ENCODE measurements around the gene OXA1L. TPM values are rescaled to one million over a fixed set of nuclear protein-coding genes. Genes with fewer than 3 reads are reported as not detected.

OXA1L gene
- total RNA-seq, 1 experiment from 2014 or later, result 146 TPM

DNA sequence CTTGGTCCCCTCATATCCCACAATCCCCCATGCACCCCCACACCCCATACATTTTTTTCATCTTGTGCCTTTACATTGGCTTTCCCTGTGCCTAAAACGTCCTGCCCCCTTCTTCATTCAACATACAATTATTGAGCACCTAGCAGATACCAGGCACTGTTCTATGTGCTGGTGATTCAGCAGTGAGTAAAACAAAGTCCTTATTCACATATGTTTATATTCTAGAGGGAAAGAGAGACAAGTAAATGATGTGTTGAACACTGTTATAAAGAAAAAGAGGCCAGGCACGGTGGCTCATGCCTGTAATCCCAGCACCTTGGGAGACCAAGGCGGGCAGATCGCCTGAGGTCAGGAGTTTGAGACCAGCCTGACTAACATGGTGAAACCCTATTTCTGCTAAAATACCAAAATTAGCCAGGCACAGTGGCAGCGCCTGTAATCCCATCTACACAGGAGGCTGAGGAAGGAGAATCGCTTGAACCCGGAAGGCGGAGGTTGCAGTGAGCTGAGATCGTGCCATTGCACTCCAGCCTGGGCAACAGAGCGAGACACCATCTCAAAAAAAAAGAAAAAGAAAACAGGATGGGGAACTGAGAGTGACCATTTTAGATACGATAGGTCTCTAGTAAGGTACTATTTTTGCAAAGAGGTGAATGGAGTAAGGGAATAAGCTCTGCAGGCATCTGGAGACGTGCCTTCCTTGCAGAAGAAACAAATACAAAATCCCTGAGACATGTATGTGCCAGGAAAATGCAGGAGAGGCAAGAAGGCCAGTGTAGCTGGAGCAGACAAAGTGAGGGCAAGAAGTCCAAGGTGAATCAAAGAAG is 36.6 kb downstream of the OXA1L start (continued):
- TF ChIP-seq, protein P1, sequence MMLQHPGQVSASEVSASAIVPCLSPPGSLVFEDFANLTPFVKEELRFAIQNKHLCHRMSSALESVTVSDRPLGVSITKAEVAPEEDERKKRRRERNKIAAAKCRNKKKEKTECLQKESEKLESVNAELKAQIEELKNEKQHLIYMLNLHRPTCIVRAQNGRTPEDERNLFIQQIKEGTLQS (IDR thresholded peaks at IDR 0.05), result no peak
- TF ChIP-seq ELF1 (IDR thresholded peaks at IDR 0.05; ENCODE audit: borderline replicate concordance, low read depth), result no peak
- no peak for TF ChIP-seq YY1 (IDR thresholded peaks at IDR 0.05; ENCODE audit: extremely low read depth, insufficient replicate concordance, low read depth, low read length)
- TF ChIP-seq, protein P2, sequence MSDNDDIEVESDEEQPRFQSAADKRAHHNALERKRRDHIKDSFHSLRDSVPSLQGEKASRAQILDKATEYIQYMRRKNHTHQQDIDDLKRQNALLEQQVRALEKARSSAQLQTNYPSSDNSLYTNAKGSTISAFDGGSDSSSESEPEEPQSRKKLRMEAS (IDR thresholded peaks at IDR 0.05), result no peak
- no peak for TF ChIP-seq EZH2phosphoT487 (IDR thresholded peaks at IDR 0.05; ENCODE audit: borderline replicate concordance)
- no peak for TF ChIP-seq JUND (IDR thresholded peaks at IDR 0.05)
- TF ChIP-seq EGR1 (IDR thresholded peaks at IDR 0.05; ENCODE audit: low read depth), result no peak

DNA sequence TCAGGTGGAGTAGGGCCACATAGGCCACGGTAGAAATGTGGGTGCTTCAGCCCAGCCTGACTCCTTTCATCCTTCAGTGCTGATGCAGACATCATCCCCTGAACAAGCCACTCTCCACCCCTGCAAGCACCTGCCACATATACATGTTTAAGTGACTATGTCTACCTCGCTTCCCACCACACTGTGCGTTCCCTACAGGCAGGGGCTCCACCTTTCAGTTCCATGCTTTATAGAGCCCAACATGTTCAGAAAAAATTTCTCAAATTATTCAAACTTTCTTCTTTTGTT is 37.1 kb downstream of the OXA1L start:
- DNase-seq (ENCODE audit: low read depth, low spot score), result no peak
- ChIA-PET POLR2A (no interaction called here), RAD21 (ENCODE audit: low non-redundant PET in 1 of 2, low total read pairs in 2 of 2, uncharacterized antibody in 2 of 2, unreplicated experiment in 2 of 2) (no interaction called here), CTCF (no interaction called here)
- Histone ChIP-seq H3K27me3 (ENCODE audit: insufficient read depth, low read length) (no peaks in the 10 kb centered on the region), H3K4me1 (ENCODE audit: control insufficient read depth in 1 of 2, insufficient read depth in 2 of 2, low read length in 2 of 2) (peaks cover 4 to 11% of the 10 kb centered on the region in 2 experiments; a peak in 3 of 4 replicates), H3K4me2 (ENCODE audit: low read length) (no peak overlapping the region), H2AFZ (ENCODE audit: low read depth, low read length, poor library complexity, severe bottlenecking) (no peak overlapping the region), H3K9me2 (ENCODE audit: insufficient read depth) (no peaks in the 10 kb centered on the region), H3K9me3 (ENCODE audit: control insufficient read depth in 1 of 2, insufficient read depth in 1 of 2, low read depth in 1 of 2, low read length in 2 of 2) (no peaks in the 10 kb centered on the region), H3K36me3 (ENCODE audit: control insufficient read depth in 1 of 2, insufficient read depth in 2 of 2, low read length in 2 of 2) (no peaks in the 10 kb centered on the region), H3K27ac (ENCODE audit: low read depth, low read length) (no peak overlapping the region), H4K20me1 (ENCODE audit: insufficient read depth) (no peaks in the 10 kb centered on the region), H3K4me3 (replicated peaks in 1 of 2; ENCODE audit: low read depth in 1 of 2, low read length in 2 of 2) (no peak overlapping the region), H3K9ac (ENCODE audit: low read length) (no peak overlapping the region), H3K79me2 (ENCODE audit: insufficient read depth, low read length) (no peaks in the 10 kb centered on the region)
- no TSS peak for BruUV-seq (replicated peaks)
- no peak for ATAC-seq
- intact Hi-C loops (cut with micrococcal nuclease), result no loop called here
- TF ChIP-seq ELF1 (IDR thresholded peaks at IDR 0.05; ENCODE audit: borderline replicate concordance, low read depth), result no peak
- TF ChIP-seq, protein P3, sequence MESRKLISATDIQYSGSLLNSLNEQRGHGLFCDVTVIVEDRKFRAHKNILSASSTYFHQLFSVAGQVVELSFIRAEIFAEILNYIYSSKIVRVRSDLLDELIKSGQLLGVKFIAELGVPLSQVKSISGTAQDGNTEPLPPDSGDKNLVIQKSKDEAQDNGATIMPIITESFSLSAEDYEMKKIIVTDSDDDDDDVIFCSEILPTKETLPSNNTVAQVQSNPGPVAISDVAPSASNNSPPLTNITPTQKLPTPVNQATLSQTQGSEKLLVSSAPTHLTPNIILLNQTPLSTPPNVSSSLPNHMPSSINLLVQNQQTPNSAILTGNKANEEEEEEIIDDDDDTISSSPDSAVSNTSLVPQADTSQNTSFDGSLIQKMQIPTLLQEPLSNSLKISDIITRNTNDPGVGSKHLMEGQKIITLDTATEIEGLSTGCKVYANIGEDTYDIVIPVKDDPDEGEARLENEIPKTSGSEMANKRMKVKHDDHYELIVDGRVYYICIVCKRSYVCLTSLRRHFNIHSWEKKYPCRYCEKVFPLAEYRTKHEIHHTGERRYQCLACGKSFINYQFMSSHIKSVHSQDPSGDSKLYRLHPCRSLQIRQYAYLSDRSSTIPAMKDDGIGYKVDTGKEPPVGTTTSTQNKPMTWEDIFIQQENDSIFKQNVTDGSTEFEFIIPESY (IDR thresholded peaks at IDR 0.05; ENCODE audit: extremely low read depth, insufficient replicate concordance, low read length), result no peak
- TF ChIP-seq ZNF274 (IDR thresholded peaks at IDR 0.05; ENCODE audit: low read depth, low read length), result no peak
- no peak for TF ChIP-seq EZH2phosphoT487 (IDR thresholded peaks at IDR 0.05; ENCODE audit: borderline replicate concordance)
- no peak for TF ChIP-seq ZFX (IDR thresholded peaks at IDR 0.05)
- no peak for TF ChIP-seq EGR1 (IDR thresholded peaks at IDR 0.05; ENCODE audit: low read depth)
- TF ChIP-seq, protein P4, sequence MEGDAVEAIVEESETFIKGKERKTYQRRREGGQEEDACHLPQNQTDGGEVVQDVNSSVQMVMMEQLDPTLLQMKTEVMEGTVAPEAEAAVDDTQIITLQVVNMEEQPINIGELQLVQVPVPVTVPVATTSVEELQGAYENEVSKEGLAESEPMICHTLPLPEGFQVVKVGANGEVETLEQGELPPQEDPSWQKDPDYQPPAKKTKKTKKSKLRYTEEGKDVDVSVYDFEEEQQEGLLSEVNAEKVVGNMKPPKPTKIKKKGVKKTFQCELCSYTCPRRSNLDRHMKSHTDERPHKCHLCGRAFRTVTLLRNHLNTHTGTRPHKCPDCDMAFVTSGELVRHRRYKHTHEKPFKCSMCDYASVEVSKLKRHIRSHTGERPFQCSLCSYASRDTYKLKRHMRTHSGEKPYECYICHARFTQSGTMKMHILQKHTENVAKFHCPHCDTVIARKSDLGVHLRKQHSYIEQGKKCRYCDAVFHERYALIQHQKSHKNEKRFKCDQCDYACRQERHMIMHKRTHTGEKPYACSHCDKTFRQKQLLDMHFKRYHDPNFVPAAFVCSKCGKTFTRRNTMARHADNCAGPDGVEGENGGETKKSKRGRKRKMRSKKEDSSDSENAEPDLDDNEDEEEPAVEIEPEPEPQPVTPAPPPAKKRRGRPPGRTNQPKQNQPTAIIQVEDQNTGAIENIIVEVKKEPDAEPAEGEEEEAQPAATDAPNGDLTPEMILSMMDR (IDR thresholded peaks at IDR 0.05 in 2 of 3, conservative IDR thresholded peaks at IDR 0.05 in 1 of 3; ENCODE audit: borderline replicate concordance in 1 of 3, insufficient read depth in 1 of 3, low read depth in 2 of 3, low read length in 2 of 3), result no peak
- TF ChIP-seq CBX3 (IDR thresholded peaks at IDR 0.05; ENCODE audit: low read depth), result no peak
- TF ChIP-seq, protein P5, sequence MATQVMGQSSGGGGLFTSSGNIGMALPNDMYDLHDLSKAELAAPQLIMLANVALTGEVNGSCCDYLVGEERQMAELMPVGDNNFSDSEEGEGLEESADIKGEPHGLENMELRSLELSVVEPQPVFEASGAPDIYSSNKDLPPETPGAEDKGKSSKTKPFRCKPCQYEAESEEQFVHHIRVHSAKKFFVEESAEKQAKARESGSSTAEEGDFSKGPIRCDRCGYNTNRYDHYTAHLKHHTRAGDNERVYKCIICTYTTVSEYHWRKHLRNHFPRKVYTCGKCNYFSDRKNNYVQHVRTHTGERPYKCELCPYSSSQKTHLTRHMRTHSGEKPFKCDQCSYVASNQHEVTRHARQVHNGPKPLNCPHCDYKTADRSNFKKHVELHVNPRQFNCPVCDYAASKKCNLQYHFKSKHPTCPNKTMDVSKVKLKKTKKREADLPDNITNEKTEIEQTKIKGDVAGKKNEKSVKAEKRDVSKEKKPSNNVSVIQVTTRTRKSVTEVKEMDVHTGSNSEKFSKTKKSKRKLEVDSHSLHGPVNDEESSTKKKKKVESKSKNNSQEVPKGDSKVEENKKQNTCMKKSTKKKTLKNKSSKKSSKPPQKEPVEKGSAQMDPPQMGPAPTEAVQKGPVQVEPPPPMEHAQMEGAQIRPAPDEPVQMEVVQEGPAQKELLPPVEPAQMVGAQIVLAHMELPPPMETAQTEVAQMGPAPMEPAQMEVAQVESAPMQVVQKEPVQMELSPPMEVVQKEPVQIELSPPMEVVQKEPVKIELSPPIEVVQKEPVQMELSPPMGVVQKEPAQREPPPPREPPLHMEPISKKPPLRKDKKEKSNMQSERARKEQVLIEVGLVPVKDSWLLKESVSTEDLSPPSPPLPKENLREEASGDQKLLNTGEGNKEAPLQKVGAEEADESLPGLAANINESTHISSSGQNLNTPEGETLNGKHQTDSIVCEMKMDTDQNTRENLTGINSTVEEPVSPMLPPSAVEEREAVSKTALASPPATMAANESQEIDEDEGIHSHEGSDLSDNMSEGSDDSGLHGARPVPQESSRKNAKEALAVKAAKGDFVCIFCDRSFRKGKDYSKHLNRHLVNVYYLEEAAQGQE (IDR thresholded peaks at IDR 0.05; ENCODE audit: low read depth), result no peak
- no peak for TF ChIP-seq YY1 (IDR thresholded peaks at IDR 0.05; ENCODE audit: extremely low read depth, insufficient replicate concordance, low read depth, low read length)
- no peak for TF ChIP-seq CEBPB (IDR thresholded peaks at IDR 0.05; ENCODE audit: low read depth)
- no peak for TF ChIP-seq POLR2AphosphoS5 (IDR thresholded peaks at IDR 0.05; ENCODE audit: low read depth, low read length)
- no peak for TF ChIP-seq EZH2 (IDR thresholded peaks at IDR 0.05)
- no peak for TF ChIP-seq FOSL1 (IDR thresholded peaks at IDR 0.05; ENCODE audit: low read depth)
